Stimulated activated CD8-positive, alpha-beta memory T cell treated with anti-CD3 and anti-CD28 coated beads, Interleukin-12 subunit alpha, Interleukin-12 subunit beta, amount 100 ng/mL, for 4 hours (primary cell): ENCODE data around the gene SRXN1.

ENCODE experiments used
- DNase-seq: peaks from one replicate; pipeline ENCODE4 v3.0.0-alpha.2; 2020; ENCODE audit warnings: low read depth

SRXN1 gene

GRCh38 chr20:675453-676314 is 22.7 kb upstream of the SRXN1 start, which contains the start of gene SCRT2:
Gene SCRT2 (minus strand): TSS chr20:675802. CDS start chr20:675601, 201 bp downstream.
- DNase-seq: peak; percentile 37

- DNase-seq: no peak
Measured at GRCh38 chr20:675033-675452, 22.0 kb upstream of the SRXN1 start.

- no peak for DNase-seq
Measured at GRCh38 chr20:673603-674001, 20.6 kb upstream of the SRXN1 start.

- no peak for DNase-seq
Measured at GRCh38 chr20:672963-673602, 20.1 kb upstream of the SRXN1 start.

GRCh38 chr20:671252-672030 is 18.4 kb upstream of the SRXN1 start:
- DNase-seq: no peak

- DNase-seq: no peak
Measured at GRCh38 chr20:669573-669972, 16.6 kb upstream of the SRXN1 start.

GRCh38 chr20:668638-669037 is 15.6 kb upstream of the SRXN1 start:
- no peak for DNase-seq

- DNase-seq: no peak
Measured at GRCh38 chr20:668050-668449, 15.1 kb upstream of the SRXN1 start.

- peak; percentile 37 for DNase-seq
Measured at GRCh38 chr20:667351-668034, 14.5 kb upstream of the SRXN1 start.

GRCh38 chr20:666877-667276 is 13.9 kb upstream of the SRXN1 start:
- DNase-seq: no peak

GRCh38 chr20:665276-665675 is 12.3 kb upstream of the SRXN1 start:
- DNase-seq: no peak

- no peak for DNase-seq
Measured at GRCh38 chr20:664576-664975, 11.6 kb upstream of the SRXN1 start.

GRCh38 chr20:664151-664550 is 11.2 kb upstream of the SRXN1 start:
- DNase-seq: no peak

GRCh38 chr20:663315-664090 is 10.5 kb upstream of the SRXN1 start:
- DNase-seq: no peak

- no peak for DNase-seq
Measured at GRCh38 chr20:662277-663192, 9.5 kb upstream of the SRXN1 start.

- DNase-seq: no peak
Measured at GRCh38 chr20:661474-662270, 8.7 kb upstream of the SRXN1 start.

- DNase-seq: no peak
Measured at GRCh38 chr20:658731-659291, 5.8 kb upstream of the SRXN1 start.

GRCh38 chr20:658202-658601 is 5.2 kb upstream of the SRXN1 start:
- DNase-seq: no peak
